Stimulated activated CD4-positive, alpha-beta T cell treated with anti-CD3 and anti-CD28 coated beads, Interleukin-12 subunit alpha, Interleukin-12 subunit beta, amount 100 ng/mL, for 48 hours (primary cell): ENCODE data around the gene SLAIN2.
A peak's percentile ranks its signal among the peaks of the same experiment; 100 is the strongest.
"Not testable (repeated sequence)": the region's sequence is repeated elsewhere in the genome, so short reads cannot be mapped to it uniquely, and the experiment has no call there.

Source experiments
- DNase-seq, 3 donors: peaks; one replicate each; pipeline ENCODE4 v3.0.0-alpha.2; 2020; ENCODE audit warnings: low read depth in 2 of 3, low spot score in 1 of 3

Gene SLAIN2

DNA sequence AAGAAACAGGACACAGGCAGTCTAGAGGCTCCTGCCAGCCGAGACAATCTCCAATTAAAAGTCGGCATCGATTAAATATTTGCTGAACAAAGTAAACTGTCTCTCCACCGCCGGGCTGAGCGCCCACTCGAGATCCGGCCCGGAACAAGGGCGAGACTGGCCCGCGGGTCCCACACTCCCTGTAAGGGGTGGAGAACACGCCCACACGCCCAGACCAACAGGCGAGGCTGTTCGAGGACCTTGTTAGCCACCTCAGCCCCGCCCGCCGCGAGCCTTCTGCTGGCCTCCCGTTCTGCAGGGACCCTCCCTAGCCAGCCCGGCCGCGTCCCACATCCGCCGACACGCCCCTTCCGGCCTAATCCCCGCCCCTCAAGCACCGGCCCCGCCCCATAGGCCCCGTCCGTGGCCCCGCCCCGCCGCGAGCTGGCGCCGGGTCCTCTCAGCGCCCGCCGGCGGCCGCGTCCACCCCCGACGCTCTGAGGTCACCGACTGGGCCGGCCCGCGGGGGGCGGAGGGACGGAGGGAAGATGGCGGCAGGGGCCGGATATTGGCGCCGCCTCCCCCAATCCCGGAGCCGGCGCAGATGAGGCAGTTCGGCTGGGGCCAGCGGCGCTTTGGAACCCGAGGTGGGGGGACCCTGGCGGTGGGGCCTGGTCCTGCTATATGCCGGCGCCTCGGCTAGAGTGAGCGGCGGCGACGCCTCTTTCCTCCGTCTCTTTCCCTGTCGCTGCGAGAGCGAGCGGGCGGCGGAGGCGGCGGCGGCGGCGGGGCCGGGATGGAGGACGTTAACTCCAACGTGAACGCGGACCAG lies at the start of gene SLAIN2:
Gene SLAIN2, plus strand, starts transcription at position 565 of the 811 bp plus-strand sequence. Its CDS starts 211 bp downstream, at position 776.
- DNase-seq: peak; percentile 97 to 100 (median 97)

DNA sequence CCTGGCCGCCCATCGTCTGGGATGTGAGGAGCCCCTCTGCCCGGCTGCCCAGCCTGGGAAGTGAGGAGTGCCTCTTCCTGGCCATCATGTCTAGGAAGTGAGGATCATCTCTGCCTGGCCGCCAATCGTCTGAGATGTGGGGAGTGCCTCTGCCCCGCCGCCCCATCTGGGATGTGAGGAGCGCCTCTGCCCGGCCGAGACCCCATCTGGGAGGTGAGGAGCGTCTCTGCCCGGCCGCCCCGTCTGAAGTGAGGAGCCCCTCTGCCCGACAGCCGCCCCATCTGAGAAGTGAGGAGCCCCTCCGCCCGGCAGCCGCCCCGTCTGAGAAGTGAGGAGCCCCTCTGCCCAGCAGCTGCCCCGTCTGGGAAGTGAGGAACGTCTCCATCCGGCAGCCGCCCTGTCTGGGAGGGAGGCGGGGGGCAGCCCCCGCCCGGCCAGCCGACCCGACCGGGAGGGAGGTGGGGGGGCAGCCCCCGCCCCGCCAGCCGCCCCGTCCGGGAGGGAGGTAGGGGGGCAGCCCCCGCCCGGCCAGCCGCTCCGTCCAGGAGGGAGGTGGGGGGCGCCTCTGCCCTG lies 49.0 kb upstream of the SLAIN2 start:
- not testable (repeated sequence) for DNase-seq

DNA sequence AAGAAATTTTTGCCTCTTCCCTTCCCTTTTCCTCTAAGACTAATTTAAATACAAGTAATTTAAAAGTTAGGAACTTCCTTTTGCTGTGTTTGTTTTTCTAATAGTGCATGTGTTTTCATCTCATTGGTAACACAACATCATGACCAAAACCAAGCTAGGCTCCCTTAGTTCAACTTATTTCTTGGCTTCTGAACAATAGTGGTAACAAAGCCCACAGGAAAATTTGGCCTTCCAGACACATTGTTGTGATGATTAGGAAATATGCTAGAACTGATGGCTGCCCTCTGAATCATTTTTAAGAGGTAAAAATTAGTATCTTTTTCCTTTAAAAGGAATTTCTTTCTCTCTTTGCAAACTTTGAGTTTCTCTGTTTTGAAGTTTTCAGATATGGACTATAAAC lies 46.2 kb upstream of the SLAIN2 start:
- DNase-seq: no peak

DNA sequence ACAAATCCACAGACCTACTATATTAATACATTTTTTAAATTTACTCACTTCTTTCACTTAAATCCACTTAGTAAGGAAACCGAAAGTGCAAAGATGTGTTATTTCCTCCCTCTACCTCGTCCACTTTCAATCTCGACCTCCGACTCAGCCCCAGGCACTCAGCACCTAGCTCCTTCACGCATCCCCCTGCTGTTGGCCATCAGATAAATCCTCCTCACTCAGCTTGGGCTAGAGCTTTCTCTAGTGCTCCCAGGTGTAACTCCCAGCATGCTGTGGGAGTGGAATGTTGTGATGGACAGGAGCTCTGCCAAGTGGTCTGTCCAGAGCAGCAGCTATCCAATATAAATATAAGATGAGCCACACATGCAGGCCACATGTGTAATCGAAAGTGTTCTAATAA lies 45.0 kb upstream of the SLAIN2 start:
- no peak for DNase-seq

DNA sequence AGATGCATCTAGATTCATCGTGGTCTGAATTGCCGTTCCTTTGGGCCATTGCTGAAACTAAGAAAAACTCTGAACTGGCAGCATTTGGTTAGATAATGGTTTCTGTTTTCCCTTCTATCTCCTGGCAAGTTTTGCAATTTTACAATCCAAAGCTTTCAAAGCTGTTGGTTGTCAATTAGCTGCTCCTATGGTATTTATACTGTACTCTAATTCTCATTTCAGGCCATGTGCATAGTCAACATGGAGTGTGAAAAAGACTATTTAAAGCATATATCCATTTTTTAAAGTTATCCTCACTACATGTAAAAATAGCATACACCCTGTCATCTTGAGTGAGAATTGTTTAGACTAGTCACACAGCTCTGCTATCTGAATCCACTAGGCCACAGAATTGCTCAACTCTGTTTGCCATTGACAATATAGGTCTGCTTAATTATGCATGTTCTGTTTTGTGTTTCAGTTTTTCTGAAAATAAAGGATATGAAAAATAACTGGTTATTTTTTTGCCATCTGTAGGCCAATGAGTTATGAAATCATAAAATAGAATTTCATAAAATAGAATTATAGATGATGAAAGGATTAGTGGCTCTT lies 44.0 kb upstream of the SLAIN2 start:
- DNase-seq: no peak

DNA sequence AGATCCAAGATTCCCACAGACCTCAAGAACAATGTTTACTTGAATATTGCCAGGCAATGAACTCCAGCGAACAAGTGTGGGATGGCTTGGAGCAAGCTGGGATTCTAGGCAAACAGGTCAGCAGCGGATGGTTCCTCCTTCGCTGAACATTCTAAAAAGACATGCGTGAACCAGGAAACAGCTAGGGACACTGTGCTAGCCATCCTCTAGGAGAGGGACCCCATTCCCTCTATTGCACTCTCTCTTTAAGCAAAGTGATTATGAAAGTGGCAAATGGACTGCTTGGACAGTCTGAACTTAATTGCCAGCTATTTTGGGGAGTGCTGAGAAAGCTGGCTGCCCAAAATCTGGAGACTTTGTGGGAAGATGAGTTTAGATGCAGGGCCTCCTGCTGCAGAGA lies 41.8 kb upstream of the SLAIN2 start:
- DNase-seq: no peak

DNA sequence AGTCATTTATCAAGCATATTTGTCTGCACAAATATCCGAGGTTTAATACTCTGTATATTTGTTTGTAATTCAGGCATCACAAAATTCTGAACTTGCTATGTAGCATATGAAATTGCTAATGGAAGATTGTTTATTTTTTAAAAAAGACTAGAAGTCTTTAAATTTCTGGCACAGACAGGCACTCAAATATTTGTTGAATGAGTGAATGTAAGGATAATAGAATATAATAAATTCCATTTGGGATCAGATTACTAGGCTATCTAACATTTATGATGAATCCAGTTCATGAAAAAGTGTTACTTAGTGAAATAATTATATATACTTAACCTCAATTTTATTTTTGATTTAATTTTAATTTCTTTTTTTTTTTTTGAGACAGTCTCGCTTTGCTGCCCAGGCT lies 41.3 kb upstream of the SLAIN2 start:
- DNase-seq: no peak

DNA sequence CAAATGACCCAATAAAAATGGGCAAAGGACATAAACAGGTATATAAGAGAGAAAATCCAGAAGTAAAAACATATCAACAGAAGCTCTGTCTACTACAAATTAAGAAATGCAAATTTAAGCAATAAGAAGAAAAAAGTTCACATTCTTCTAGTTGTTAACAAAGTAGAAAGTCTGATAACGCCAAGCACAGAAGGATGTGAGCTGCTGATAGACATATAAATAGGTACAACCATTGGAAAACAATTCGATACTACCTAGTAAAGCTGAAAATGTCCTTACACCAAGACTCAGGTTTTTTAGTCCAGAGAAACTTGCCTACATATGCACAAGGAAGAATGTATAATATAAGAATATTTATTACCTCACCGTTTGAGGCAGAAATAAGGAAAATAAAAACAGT lies 35.8 kb upstream of the SLAIN2 start:
- no peak for DNase-seq

DNA sequence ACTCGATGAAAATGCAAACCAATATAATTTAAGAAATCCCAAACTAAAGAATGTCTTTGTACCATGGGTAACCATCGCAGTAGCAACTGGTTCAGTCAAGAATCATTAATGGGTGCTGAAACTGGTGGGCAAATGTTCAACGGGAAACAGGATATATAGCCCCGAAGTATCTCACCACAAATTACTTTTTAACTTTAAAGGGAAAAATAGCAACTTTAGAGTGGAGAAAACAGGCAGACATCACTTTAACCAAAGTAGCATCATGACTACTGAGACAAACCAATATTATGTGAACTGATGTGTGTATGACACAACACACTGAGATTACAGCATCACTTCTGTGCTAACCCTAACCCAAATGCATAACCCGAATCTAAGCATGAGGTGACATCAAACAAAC lies 33.8 kb upstream of the SLAIN2 start:
- no peak for DNase-seq

DNA sequence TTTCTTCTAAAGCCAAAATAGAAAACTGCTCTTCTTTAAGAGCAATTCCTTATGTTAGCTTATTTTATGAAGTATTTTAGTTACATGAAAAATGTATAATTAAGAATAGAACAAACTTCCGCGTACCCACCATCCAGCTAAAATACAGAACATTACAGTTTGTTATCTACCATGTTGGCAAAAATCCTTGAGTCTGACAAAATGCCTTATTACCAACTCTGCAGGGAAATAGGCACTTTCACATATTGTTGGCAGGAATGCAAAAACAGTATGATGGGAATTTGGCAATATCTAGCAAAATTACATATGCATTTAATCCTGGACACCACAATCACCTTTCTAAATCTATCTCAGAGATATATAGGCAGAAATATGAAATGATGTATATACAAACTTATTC lies 32.4 kb upstream of the SLAIN2 start:
- no peak for DNase-seq

DNA sequence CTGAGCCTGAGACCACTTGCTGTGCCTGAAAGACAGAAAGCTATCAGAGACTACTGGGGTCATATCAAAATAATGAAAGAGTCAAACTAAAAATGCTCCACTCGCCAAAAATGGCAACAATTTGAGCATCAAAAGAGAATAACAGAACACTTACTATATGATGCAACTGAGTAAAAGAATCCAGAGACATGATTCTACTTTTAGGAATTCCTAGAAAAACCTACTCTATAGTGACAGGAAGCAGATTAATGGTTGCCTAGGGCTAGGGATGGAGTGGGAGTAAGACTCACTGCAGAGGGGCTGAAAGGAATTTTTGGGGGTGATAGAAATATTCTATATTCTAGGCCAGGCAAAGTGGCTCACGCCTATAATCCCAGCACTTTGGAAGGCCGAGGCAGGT lies 29.4 kb upstream of the SLAIN2 start:
- DNase-seq: no peak

DNA sequence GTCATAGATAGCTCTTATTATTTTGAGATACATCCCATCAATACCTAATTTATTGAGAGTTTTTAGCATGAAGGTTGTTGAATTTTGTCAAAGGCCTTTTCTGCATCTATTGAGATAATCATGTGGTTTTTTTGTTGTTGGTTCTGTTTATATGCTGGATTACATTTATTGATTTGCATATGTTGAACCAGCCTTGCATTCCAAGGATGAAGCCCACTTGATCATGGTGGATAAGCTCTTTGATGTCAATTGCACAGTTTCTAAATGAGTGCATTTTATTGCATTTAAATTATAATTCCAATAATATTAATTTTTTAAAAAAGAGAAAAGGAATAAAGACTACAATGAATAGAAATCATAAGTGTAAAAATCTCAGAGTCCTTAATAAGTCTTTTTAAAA lies 26.6 kb upstream of the SLAIN2 start:
- DNase-seq: not testable (repeated sequence)

DNA sequence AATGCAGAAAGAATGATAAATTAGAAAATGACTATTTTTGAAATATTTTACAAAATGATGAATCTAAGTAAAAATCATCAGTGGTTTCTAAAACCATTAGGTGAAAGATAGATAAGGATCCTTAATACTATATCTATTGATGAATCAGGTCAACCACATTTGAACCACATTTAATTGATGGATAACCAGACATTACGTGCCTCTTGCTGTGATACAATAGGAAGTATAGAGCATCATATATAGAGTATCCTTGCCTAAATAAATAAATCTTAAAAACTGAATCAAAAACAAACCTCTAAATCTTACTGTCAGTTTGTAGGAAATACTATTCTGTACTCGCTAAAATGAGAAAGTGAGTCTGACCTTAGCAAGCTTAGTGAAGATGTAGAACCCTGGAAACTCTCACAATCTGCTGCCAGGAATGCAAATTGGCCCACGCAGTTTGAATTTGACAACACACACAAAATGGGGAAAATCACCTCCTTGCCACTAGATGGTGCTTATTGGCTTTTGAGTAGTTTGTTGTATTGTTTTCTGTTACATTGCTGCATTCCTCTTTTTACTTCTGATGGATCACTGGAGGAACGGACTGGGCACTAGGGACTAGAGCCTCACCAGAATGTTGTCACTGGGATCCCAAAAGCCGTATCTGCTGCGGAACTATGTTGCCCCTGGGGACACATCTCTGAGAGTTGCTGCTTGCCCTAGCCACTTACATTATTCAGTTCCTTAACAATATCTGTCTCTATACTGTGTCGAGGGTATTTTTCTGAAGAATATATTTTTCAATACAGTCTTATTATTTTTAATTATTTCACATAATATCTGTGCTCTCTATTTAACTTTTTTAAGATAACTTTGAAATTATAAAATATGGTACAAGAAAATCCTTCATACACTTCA lies 25.4 kb upstream of the SLAIN2 start:
- peak in 1 of 3 donors; percentile 20 for DNase-seq

DNA sequence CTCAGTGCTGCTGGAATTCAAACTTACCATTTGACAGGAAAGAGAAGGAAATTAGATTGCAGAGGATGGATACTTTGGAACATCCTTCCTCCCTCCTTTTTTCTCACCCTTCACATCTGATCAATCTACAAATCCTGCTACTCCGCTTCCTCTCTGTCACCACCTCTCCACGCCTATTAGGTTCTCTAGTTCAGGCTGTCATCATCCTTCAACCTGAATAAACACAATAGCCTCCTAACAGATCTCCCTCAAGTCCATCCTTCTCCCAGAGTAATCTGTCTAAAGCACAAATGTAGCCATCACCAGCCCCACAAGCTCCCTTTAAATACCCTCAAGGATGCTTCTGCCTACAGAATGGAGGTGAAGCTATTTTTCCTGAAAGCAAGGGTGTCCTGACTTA lies 20.0 kb upstream of the SLAIN2 start:
- no peak for DNase-seq

DNA sequence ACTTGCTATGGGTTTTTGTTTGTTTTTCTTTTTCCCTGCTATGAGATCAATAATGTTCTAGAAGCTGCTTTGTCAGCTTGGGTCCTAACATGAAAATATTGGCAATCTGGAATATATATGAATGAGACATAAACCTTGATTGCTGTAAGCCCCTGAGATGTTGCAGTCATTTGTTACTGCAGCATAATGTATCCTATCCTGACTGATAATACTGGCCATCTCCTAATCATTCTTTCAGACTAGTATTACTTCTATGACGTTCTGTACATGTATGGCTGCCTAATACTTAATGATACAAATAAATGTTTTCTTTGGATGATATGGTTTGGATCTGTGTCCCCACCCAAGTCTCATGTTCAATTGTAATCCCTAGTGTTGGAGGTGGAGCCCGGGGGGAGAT lies 19.3 kb upstream of the SLAIN2 start:
- DNase-seq: no peak

DNA sequence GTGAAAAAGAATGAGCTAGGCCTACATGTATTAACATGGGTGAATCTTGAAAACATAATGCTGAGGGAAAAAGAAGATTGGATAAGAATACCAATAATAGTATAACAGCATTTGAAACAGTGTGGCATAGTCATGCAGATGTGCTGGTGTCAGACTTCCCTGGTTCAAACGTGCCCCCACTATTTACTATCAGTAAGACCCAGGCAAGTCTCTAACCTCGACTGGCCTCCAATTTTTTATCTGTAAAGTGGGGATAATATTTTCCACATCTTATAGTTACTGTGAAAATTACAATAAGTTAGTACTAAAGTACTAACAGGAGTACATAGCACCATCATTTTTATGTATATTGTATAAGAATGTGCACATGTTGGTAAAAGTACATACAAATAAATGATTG lies 17.0 kb upstream of the SLAIN2 start:
- no peak for DNase-seq

DNA sequence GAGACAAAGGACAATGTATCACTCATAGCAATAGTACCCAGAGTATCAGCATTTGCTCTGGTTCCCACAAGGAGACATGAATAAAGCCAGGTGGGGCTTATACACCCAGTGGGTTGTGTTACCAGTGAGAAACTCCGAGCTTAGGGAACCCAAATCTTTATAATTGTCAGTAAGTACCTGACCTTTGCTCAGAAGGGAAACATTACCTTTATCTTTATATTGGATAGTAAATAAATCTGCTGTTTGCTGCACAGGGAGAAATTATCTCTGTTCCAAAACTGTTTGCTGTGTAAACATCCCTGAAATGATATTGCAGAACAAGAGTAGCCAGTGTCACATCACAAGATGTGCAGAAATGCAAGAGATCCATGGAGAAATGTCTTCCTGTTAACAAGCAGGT lies 12.1 kb upstream of the SLAIN2 start:
- no peak for DNase-seq

DNA sequence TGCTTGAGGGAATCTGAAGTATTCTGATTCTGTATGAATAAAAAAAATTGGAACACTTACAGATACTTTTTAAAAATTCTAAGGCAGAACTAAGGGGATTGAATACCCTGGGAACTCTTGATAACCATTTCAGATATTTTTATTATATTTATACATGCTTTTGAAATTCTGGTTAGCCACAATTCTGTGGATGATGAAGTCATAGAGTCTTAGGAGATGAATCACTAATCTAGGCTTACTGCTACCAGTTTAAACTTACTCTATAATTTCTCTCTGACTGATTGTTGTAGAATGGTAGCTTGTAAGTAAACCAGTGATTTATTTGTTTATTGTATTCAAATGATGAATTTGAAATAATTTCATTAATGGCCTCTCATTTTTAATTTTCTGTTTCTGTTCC lies 11.4 kb upstream of the SLAIN2 start:
- no peak for DNase-seq

DNA sequence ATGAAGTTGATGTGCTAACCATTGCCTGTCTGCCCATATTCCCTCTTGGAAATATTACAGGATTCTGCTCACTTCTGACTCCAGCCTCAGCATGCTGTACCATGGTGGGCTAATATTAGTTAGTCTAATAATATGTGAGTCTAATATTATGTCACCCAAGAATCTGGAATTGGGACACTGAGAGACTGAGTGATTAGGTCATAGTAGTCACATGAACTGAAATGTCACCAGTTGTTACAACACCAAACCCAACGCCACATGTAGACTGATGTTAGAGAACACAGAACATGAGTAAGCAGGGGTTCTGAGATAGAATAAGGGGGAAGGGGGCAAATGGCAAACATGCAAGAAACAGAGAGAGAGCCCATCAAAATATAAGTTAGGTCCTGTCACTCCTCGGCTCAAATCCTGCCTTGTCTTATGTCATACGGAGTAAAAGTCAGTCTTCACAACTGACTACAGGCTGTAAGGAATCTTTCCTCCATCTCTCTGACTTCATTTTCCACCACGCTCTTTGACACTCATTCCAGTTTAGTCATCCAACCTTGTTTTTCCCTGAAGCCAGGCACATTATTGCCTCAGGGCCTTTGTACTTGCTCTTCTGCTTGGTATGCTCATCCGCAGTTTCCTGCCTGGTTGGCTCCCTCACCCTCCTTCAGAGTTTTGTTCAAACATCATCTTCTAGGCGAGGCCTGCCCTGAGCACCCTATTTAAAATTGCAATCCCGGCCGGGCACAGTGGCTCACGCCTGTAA lies 9.6 kb upstream of the SLAIN2 start:
- no peak for DNase-seq

DNA sequence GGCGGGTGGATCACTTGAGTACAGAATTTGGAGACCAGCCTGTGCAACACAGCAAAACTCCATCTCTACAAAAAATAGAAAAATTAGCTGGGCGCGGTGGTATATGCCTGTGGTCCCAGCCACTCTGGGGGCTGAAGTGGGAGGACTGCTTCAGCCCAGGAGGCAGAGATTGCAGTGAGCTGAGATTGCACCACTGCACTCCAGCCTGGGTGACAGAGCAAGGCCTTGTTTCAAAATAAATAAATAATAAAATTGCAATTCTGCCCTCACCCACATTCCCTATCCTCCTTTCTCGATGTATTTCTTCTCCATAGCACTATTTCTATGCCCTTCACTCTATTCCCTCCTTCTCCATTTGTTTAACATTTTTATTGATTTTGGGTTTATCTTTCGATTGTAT lies 8.7 kb upstream of the SLAIN2 start:
- no peak for DNase-seq

DNA sequence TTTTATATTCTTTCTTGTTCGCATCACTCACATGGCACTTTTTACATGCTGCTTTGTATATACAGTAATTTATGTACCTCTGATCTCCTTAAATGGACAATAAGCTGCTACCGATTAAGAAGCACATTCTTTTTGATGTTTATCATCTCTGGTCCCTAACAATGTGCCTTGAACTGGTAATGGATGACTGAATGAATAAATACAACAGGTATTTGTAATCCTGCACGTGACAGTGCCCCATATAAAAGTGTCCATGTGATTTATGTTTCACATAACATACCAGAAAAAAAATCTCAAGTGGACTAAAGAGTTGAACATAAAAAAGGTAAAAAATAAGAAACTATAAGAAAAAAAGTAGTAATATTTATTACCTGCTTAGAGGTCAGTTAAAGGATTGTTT lies 7.7 kb upstream of the SLAIN2 start:
- DNase-seq: no peak
